Epithelial cell of esophagus (primary cell): ENCODE data around the gene HDHD3.
"Not testable (repeated sequence)": the region's sequence is repeated elsewhere in the genome, so short reads cannot be mapped to it uniquely, and the experiment has no call there.

Experiments used
- DNase-seq: peaks from one replicate; pipeline ENCODE4 v3.0.0; 2010; ENCODE audit warnings: low read depth
- H3K4me3 ChIP-seq: 2 replicates; pipeline ENCODE4 v1.5.1; 2011; ENCODE audit warnings: mild to moderate bottlenecking, low read length, control low read depth
- CTCF ChIP-seq: IDR thresholded peaks from 2 replicates; pipeline ENCODE4 v1.5.1; 2011; ENCODE audit warnings: low read depth, mild to moderate bottlenecking, low read length, control low read depth, inconsistent platforms; ENCODE audit not compliant: insufficient read depth; ENCODE audit errors: missing control alignments

HDHD3 gene

GRCh38 chr9:113388833-113389232 is 12.0 kb upstream of the HDHD3 start:
- no peak for DNase-seq
- no peak overlapping the region for H3K4me3 ChIP-seq
- TF ChIP-seq CTCF, result no peak

- DNase-seq, result no peak
- H3K4me3 ChIP-seq, result no peak overlapping the region
- no peak for TF ChIP-seq CTCF
Observed at GRCh38 chr9:113387560-113388230, 10.9 kb upstream of the HDHD3 start.

GRCh38 chr9:113386571-113387393 is 10.0 kb upstream of the HDHD3 start:
- H3K4me3 ChIP-seq, result no peak overlapping the region
- DNase-seq, result peak; percentile 60
- no peak for TF ChIP-seq CTCF

- no peak for TF ChIP-seq CTCF
- DNase-seq, result peak; percentile 87
- H3K4me3 ChIP-seq, result no peak overlapping the region
Observed at GRCh38 chr9:113381909-113382411, 5.2 kb upstream of the HDHD3 start.

- H3K4me3 ChIP-seq, DNase-seq: not testable (repeated sequence)
Observed at GRCh38 chr9:113381441-113381840, 4.7 kb upstream of the HDHD3 start.

- TF ChIP-seq CTCF, result no peak
- H3K4me3 ChIP-seq, result no peak overlapping the region
- DNase-seq, result peak; percentile 74
Observed at GRCh38 chr9:113380869-113381378, 4.1 kb upstream of the HDHD3 start.

GRCh38 chr9:113379829-113380210 is 3.0 kb upstream of the HDHD3 start:
- not testable (repeated sequence) for DNase-seq, H3K4me3 ChIP-seq

GRCh38 chr9:113379094-113379828 is 2.5 kb upstream of the HDHD3 start:
- not testable (repeated sequence) for DNase-seq

More at GRCh38 chr9:113379094-113379828, 2.5 kb upstream of the HDHD3 start:
- not testable (repeated sequence) for H3K4me3 ChIP-seq
